K562 (cell line): ENCODE data around the gene SLC12A4. TPM values are rescaled to one million over a fixed set of nuclear protein-coding genes. Genes with fewer than 3 reads are reported as not detected.

Experiments
- CC2D1A ChIP-seq: fragments of 450-650 bp; IDR thresholded peaks from 2 replicates; pipeline ENCODE4 v1.6.1; 2017; ENCODE audit warnings: mild to moderate bottlenecking
- CTBP1 ChIP-seq: fragments of 450-650 bp; IDR thresholded peaks from 2 replicates; pipeline ENCODE4 v1.6.1; 2016; ENCODE audit warnings: borderline replicate concordance
- NFRKB ChIP-seq: fragments of 450-650 bp; IDR thresholded peaks from 2 replicates; pipeline ENCODE4 v1.6.1; 2016; ENCODE audit warnings: low read depth
- polyA plus RNA-seq, 8 experiments: library from polyadenylated mRNA; depleted of rRNA in 4 of 8; stranded (reverse) in 5 of 8; unstranded in 3 of 8; fragments of >200 nt; fragmentation: Nextera tagmentation in 2 of 8; fragmentation: Illumina TruSeq in 1 of 8; extraction: Ambion mirVana in 2 of 8; extraction: Trizol in 1 of 8; gene quantifications; 2 replicates each; pipeline versions ENCODE4 v1.2.1 to v1.2.3, GENCODE V29; 2011 to 2014; ENCODE audit warnings: inconsistent platforms in 1 of 8, missing spikeins in 1 of 8
- total RNA-seq, 7 experiments: library from RNA; depleted of rRNA in 6 of 7; stranded (reverse); fragments of >200 nt in 6 of 7; fragmentation: Illumina TruSeq in 2 of 7; extraction: Trizol in 2 of 7; gene quantifications; 2 replicates each; pipeline versions ENCODE4 v1.2.1 to v1.2.3, GENCODE V29; 2011 to 2021; ENCODE audit warnings: low replicate concordance in 1 of 7
- TF ChIP-seq, protein P1 (sequence below): fragments of 450-650 bp; IDR thresholded peaks from 2 replicates; pipeline ENCODE4 v1.6.1; 2016; ENCODE audit warnings: low read depth
- TF ChIP-seq, protein P2 (sequence below), 3 experiments: IDR thresholded peaks in 2 of 3; conservative IDR thresholded peaks in 1 of 3; 2 replicates each; pipeline ENCODE4 v1.5.1; 2011 to 2012; ENCODE audit warnings: low read length in 3 of 3, mild to moderate bottlenecking in 3 of 3, control low read depth in 2 of 3, improper control_type of control experiment in 1 of 3, inconsistent platforms in 1 of 3, low read depth in 1 of 3, mixed read lengths in 1 of 3, moderate library complexity in 1 of 3; ENCODE audit not compliant: insufficient read depth in 2 of 3
- TF ChIP-seq, protein P3 (sequence below): sonication (generic); formaldehyde crosslinking; IDR thresholded peaks from 2 replicates; pipeline ENCODE4 v1.8.0; 2022; ENCODE audit warnings: missing genetic modification reagents, mild to moderate bottlenecking, moderate library complexity, borderline replicate concordance

The SLC12A4 gene
- total and polyA plus RNA-seq, 9 of the 15 experiments (the other 6 are each of a cell fraction or from before 2014, with no cell fraction given): 0.75 to 43.5 (median 15.0) TPM

DNA sequence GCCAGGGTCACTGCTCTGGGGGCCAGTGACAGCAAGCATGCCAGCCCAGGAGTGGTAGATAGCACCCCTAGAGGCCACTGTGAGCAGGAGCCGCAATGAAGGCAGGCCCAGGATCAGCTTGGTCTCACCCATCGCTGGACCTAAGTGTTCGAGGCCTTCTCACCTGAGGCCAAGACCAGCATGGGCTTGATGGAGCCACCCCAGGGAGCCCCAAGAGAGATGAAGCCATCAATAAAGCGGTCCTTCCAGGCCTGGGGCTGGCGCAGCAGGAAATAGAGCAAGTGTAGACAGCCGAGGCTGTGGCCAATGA lies 26.3 kb downstream of the SLC12A4 start (continued):
- TF ChIP-seq, protein P1, sequence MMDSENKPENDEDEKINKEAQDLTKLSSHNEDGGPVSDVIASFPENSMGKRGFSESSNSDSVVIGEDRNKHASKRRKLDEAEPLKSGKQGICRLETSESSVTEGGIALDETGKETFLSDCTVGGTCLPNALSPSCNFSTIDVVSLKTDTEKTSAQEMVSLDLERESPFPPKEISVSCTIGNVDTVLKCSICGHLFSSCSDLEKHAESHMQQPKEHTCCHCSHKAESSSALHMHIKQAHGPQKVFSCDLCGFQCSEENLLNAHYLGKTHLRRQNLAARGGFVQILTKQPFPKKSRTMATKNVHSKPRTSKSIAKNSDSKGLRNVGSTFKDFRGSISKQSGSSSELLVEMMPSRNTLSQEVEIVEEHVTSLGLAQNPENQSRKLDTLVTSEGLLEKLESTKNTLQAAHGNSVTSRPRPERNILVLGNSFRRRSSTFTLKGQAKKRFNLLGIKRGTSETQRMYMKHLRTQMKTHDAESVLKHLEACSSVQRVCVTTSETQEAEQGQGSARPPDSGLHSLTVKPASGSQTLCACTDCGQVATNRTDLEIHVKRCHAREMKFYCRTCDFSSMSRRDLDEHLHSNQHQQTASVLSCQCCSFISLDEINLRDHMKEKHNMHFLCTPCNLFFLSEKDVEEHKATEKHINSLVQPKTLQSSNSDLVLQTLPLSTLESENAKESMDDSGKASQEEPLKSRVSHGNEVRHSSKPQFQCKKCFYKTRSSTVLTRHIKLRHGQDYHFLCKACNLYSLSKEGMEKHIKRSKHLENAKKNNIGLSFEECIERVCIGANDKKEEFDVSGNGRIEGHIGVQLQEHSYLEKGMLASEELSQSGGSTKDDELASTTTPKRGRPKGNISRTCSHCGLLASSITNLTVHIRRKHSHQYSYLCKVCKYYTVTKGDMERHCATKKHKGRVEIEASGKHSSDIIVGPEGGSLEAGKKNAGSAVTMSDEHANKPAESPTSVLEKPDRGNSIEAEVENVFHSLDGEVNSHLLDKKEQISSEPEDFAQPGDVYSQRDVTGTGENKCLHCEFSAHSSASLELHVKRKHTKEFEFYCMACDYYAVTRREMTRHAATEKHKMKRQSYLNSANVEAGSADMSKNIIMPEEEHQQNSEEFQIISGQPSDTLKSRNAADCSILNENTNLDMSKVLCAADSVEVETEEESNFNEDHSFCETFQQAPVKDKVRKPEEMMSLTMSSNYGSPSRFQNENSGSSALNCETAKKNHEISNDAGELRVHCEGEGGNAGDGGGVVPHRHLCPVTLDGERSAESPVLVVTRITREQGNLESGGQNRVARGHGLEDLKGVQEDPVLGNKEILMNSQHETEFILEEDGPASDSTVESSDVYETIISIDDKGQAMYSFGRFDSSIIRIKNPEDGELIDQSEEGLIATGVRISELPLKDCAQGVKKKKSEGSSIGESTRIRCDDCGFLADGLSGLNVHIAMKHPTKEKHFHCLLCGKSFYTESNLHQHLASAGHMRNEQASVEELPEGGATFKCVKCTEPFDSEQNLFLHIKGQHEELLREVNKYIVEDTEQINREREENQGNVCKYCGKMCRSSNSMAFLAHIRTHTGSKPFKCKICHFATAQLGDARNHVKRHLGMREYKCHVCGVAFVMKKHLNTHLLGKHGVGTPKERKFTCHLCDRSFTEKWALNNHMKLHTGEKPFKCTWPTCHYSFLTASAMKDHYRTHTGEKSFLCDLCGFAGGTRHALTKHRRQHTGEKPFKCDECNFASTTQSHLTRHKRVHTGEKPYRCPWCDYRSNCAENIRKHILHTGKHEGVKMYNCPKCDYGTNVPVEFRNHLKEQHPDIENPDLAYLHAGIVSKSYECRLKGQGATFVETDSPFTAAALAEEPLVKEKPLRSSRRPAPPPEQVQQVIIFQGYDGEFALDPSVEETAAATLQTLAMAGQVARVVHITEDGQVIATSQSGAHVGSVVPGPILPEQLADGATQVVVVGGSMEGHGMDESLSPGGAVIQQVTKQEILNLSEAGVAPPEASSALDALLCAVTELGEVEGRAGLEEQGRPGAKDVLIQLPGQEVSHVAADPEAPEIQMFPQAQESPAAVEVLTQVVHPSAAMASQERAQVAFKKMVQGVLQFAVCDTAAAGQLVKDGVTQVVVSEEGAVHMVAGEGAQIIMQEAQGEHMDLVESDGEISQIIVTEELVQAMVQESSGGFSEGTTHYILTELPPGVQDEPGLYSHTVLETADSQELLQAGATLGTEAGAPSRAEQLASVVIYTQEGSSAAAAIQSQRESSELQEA: no peak
- TF ChIP-seq, protein P2, sequence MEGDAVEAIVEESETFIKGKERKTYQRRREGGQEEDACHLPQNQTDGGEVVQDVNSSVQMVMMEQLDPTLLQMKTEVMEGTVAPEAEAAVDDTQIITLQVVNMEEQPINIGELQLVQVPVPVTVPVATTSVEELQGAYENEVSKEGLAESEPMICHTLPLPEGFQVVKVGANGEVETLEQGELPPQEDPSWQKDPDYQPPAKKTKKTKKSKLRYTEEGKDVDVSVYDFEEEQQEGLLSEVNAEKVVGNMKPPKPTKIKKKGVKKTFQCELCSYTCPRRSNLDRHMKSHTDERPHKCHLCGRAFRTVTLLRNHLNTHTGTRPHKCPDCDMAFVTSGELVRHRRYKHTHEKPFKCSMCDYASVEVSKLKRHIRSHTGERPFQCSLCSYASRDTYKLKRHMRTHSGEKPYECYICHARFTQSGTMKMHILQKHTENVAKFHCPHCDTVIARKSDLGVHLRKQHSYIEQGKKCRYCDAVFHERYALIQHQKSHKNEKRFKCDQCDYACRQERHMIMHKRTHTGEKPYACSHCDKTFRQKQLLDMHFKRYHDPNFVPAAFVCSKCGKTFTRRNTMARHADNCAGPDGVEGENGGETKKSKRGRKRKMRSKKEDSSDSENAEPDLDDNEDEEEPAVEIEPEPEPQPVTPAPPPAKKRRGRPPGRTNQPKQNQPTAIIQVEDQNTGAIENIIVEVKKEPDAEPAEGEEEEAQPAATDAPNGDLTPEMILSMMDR (IDR thresholded peaks at IDR 0.05 in 2 of 3, conservative IDR thresholded peaks at IDR 0.05 in 1 of 3; ENCODE audit: insufficient read depth in 2 of 3, low read depth in 1 of 3, low read length in 3 of 3): peak; percentile 78 to 88 (median 86)
- TF ChIP-seq, protein P3, sequence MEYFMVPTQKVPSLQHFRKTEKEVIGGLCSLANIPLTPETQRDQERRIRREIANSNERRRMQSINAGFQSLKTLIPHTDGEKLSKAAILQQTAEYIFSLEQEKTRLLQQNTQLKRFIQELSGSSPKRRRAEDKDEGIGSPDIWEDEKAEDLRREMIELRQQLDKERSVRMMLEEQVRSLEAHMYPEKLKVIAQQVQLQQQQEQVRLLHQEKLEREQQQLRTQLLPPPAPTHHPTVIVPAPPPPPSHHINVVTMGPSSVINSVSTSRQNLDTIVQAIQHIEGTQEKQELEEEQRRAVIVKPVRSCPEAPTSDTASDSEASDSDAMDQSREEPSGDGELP (CRISPR knock-in tag): peak; percentile 27; the same call in 1 of the 2 replicates
- TF ChIP-seq CC2D1A (0 out of 2 replicates have a peak, but pooled peaks have one; percentile 43), CTBP1 (peak; percentile 44; the same call in 1 of the 2 replicates), NFRKB (no peak)
